HFF-Myc (cell line): ENCODE results near the gene DRC7.

ENCODE experiments used
- DNase-seq: peaks from one replicate; pipeline ENCODE4 v3.0.0-alpha.2; 2011; ENCODE audit warnings: low read depth; ENCODE audit errors: extremely low read depth
- H3K4me3 ChIP-seq: replicated peaks from 2 replicates; pipeline ENCODE4 v1.5.1; 2011; ENCODE audit warnings: low read depth, mild to moderate bottlenecking, control low read depth, low read length
- TF ChIP-seq, protein P1 (sequence below): IDR thresholded peaks from 2 replicates; pipeline ENCODE4 v1.5.1; 2012; ENCODE audit warnings: mild to moderate bottlenecking, low read depth, low read length, control low read depth; ENCODE audit errors: missing control alignments

Gene DRC7

DNA sequence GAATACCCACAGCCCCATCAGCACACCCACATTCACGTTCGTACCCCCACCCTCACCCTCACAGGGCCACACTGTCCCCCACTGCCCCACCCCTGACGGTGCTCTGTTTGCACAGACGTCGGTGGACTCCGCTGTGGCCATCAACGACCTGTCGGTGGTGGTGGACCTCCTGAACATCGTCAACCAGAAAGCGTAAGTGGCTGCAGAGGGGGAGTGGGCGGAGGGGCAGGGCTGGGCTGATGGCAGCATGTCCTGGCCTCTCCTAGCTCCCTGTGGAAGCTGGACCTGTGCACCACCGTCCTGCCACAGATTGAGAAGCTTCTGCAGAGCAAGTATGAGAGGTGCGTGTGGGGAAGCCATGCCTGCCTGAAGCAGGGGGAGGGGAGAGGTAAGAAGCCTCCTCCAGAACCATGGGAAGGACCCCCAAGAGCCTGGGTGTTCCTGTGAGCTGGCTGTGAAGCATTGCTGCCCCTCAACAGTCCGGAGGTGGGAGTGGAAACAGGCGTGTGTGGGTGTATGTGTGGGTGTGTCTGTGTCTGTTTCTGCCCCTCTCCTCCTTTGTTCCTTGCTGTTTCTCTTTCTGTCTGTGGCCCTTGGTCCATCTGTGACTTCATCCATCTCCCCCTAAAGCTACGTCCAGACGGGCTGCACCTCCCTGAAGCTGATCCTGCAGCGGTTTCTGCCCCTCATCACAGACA lies 61.3 kb downstream of the DRC7 start:
- DNase-seq, result no peak
- TF ChIP-seq, protein P1, sequence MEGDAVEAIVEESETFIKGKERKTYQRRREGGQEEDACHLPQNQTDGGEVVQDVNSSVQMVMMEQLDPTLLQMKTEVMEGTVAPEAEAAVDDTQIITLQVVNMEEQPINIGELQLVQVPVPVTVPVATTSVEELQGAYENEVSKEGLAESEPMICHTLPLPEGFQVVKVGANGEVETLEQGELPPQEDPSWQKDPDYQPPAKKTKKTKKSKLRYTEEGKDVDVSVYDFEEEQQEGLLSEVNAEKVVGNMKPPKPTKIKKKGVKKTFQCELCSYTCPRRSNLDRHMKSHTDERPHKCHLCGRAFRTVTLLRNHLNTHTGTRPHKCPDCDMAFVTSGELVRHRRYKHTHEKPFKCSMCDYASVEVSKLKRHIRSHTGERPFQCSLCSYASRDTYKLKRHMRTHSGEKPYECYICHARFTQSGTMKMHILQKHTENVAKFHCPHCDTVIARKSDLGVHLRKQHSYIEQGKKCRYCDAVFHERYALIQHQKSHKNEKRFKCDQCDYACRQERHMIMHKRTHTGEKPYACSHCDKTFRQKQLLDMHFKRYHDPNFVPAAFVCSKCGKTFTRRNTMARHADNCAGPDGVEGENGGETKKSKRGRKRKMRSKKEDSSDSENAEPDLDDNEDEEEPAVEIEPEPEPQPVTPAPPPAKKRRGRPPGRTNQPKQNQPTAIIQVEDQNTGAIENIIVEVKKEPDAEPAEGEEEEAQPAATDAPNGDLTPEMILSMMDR, result no peak
- no peak overlapping the region for H3K4me3 ChIP-seq

DNA sequence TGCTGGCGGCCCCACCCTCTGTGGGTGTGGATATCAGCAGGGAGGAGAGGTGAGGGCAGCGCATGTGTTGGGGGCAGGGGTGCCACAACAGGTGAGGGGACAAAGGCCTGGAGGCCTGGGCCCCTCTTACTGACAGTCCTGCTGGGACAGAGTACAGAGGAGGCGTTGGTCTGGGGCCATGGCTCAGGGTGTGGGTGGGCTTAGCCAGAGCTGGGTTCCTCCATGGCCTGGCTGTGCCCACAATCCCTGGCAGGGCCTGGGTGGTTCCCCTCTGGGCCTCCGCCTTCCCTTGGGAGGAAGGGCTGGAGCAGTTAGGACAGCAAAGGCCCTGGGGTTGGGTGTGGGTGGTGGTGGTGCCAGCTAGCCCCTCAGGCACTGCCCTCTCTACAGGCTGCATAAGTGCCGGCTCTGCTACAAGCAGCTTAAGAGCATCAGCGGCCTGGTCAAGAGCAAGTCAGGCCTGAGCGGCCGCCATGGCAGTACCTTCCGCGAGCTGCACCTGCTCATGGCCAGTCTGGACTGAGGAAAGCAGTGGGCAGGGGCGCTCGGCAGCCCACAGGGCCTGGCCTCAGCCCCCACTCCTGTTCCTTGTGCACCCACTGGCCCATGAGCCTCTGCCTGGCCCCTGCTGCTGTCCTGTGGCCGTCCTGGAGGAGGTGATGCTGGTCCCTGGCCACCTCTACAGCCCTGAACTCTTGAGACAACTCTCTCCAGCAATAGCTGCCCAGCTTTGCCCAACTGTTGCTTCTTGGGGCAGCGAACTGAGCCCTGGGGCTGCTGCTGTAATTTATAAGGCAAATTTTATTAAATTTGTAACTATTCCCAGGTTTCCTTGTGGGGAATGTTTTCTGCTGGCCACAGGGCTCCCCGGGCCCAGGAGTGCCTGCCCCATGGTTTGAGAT lies 62.1 kb downstream of the DRC7 start:
- H3K4me3 ChIP-seq, result no peak overlapping the region
- DNase-seq, result no peak
- TF ChIP-seq, protein P1, result no peak

DNA sequence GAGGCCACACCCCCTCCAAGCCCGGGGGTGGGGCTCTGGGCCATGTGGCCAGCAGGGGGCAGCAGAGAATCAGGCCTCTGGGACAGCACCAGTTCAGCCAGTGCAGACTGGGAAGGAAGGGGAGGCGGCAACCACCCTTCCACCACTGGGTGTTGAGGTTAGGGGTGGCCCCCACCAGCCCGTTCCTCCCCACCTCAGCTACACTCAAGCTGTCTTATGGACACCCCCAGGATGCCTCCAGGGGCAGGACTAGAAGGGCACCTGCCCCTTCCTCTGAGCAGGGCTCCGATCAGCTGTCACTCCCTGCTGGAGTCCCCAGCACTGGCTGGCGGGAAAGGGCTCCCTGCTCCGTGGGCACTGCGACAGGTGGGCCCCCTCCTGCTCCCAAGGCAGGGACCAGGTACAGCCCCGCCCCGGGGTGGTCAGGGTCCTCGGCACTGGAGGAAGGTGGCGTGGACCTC lies 62.8 kb downstream of the DRC7 start:
- H3K4me3 ChIP-seq, result no peak overlapping the region
- DNase-seq, result no peak
- TF ChIP-seq, protein P1, result peak; percentile 99

DNA sequence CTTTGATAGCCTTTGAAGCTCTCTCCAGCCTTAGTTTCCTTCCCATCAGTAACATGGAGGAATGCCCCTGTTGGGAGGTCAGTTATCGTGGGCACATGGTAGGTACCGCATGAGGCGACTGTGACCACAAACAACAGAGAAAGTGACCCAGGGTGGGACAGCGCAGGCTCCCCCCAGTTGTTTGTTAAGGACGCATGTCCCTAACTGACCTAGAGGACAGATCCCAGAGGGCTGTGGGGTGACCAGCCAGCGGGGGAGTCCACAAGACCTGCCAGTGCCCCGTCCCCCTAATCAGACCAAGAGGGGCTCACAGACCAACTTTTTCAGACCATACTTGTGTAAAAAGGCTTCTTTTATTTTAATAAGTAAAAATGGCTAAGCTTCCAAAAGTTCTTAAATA lies 63.3 kb downstream of the DRC7 start:
- no peak for DNase-seq
- TF ChIP-seq, protein P1, result no peak
- no peak overlapping the region for H3K4me3 ChIP-seq

DNA sequence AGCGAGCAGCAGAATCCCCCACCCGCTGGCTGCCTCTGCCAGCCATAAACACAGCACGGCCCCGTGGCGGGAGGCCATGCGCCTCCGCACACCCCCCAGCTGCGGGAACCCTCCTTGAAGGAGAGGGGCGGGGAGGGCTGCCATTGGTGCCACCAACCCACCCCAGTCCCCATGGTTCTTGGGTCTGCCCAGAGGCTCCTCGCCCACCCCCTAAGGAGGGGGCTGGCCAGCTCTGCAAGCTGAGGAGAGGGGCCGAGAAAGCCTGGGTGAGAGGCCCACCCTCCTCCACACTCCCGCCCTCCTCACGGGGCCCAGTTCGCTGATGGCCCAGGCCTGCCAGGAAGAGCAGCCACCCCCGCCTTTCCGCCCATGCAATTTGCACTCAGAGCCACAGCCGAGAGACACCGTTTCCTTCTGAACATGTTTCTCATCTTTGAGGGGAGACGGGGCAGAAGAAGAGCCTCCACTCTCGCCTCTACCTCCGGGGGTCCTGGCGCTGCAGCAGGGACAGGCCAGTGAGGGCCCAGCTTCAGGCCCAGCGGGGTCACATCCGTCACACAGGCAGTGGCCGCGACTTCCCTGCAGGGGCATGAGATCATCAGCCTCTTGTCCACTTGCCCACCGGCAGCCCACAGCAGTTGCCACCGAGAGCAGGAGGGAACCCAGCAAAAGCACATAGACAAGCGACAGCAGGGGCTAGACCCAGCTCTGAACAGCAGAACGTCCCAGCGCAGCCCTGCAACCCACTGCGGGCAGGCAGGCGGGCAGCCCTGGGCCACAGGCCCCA lies 63.9 kb downstream of the DRC7 start:
- TF ChIP-seq, protein P1, result no peak
- DNase-seq, result no peak
- H3K4me3 ChIP-seq, result no peak overlapping the region

DNA sequence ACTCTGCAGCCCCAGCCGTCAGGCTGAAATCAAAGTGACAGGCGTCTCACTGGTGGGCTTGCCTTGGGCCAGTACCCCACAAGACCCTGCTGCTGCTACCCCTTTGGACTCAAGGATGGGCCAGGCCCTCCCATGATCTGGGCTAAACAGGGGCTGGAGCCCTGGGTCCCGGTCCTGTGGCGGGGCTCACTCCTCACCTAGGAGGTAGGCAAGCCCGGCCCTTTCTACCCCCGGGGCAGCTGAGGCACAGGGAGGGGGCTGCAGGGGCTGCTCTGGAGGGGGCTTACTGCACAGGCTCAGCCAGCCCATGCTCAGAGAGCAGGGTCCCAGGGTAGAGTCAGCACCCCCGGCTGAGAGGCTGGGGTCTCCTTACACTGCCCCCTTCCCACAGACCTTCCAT lies 64.5 kb downstream of the DRC7 start:
- no peak for DNase-seq
- TF ChIP-seq, protein P1, result no peak

More for the DNA sequence above, 64.5 kb downstream of the DRC7 start:
- H3K4me3 ChIP-seq, result no peak overlapping the region
